OCI-LY3 (cell line): ENCODE data around the gene SRP9.

Experiments
- H2AFZ ChIP-seq: fragments of 200-600, 300-600 bp; shearing (Covaris generic); 2 replicates; pipeline ENCODE4 v1.6.0; 2014; ENCODE audit warnings: antibody characterized with exemption, low read depth, low read length
- H3K27ac ChIP-seq: fragments of 200-600, 300-600 bp; sonication (generic); 2 replicates; pipeline ENCODE4 v1.5.1; 2014; ENCODE audit warnings: mild to moderate bottlenecking, low read length, moderate library complexity, mixed read lengths
- H3K27me3 ChIP-seq: fragments of 200-600, 300-600 bp; sonication (generic); 2 replicates; pipeline ENCODE4 v1.6.1; 2014; ENCODE audit warnings: low read depth, low read length, mixed read lengths
- H3K36me3 ChIP-seq: fragments of 200-600, 300-600 bp; sonication (generic); replicated peaks from 2 replicates; pipeline ENCODE3; 2014; ENCODE audit warnings: low read depth, low read length, mixed read lengths
- H3K4me1 ChIP-seq: fragments of 300-600, 200-600 bp; sonication (generic); 2 replicates; pipeline ENCODE4 v1.6.1; 2014; ENCODE audit warnings: low read length, mixed read lengths
- H3K4me2 ChIP-seq: fragments of 200-600, 300-600 bp; sonication (generic); 2 replicates; pipeline ENCODE4 v1.6.1; 2014; ENCODE audit warnings: low read length, mixed read lengths
- H3K4me3 ChIP-seq: fragments of 300-600, 200-600 bp; sonication (generic); 2 replicates; pipeline ENCODE4 v1.5.1; 2014; ENCODE audit warnings: antibody characterized with exemption, mild to moderate bottlenecking, low read length, moderate library complexity
- H3K79me2 ChIP-seq: fragments of 300-600, 200-600 bp; shearing (Covaris generic); 2 replicates; pipeline ENCODE4 v1.6.1; 2014; ENCODE audit warnings: mild to moderate bottlenecking, low read length, mixed read lengths
- H3K9ac ChIP-seq: fragments of 300-600, 200-600 bp; shearing (Covaris generic); 2 replicates; pipeline ENCODE4 v1.6.0; 2014; ENCODE audit warnings: mild to moderate bottlenecking, low read length, moderate library complexity
- H3K9me3 ChIP-seq: fragments of 200-600, 300-600 bp; shearing (Covaris generic); 2 replicates; pipeline ENCODE4 v1.6.1; 2014; ENCODE audit warnings: low read length, mixed read lengths; ENCODE audit not compliant: insufficient read depth
- H4K20me1 ChIP-seq: fragments of 200-600, 300-600 bp; sonication (generic); 2 replicates; pipeline ENCODE4 v1.6.1; 2016; ENCODE audit warnings: low read length, mixed read lengths; ENCODE audit not compliant: insufficient read depth
- CTCF ChIP-seq: fragments of 200-600, 300-600 bp; sonication (generic); IDR thresholded peaks from 2 replicates; pipeline ENCODE4 v1.5.1; 2014; ENCODE audit warnings: antibody characterized with exemption, low read length, low read depth
- EZH2phosphoT487 ChIP-seq: fragments of 200-600 bp; shearing (Covaris generic); IDR thresholded peaks from 2 replicates; pipeline ENCODE4 v1.6.1; 2018; ENCODE audit warnings: antibody characterized with exemption, mixed run types, low read depth

The SRP9 gene

DNA sequence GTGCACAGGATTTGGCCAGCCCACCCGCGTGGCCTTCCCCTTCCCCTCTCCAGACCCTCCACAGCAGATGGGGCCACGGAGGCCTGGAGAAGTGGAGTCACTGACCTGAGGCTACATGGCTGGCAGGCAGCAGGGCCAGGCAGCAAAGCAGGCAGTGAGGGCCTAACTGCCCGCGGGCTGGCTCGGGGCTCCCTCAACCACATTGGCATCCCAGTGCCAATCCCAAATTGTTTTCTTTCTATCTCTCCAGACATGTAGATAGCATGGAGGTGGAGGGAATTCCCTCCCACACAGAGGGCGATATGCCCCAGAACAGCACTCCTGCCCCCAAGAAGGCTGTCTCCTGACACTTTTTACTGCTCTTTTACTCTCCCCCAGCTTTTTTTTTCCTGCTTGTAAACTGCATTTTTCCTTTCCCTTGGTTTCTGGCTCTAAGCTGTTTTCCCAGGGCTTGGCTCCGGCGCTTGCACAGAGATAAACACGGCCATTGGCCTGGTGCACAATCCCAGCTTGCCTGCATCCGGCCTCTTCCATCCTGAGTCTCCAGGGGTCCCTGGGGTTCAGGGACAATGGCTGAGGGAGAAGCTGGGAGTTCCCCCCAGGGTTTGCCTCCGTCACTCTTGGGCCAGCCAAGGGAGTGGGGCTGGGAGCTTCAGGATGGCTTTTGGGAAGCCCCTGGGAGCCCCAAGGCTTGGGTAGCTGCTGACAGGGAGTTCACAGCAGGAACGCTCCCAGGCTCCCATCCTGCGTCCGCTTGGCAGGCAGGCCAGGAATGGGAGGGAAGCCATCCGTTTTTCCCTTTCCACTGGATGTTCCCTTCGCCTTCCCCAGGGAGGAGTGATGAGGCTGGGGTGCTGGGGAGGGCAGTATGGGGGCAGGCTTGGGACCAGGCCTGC is 39.3 kb downstream of the SRP9 start:
- TF ChIP-seq EZH2phosphoT487, result no peak
- no peak for TF ChIP-seq CTCF
- no peaks in the 10 kb centered on the region for H3K27me3 ChIP-seq
- H3K36me3 ChIP-seq, result no peaks in the 10 kb centered on the region
- H3K9ac ChIP-seq, result no peak overlapping the region
- no peak overlapping the region for H3K4me3 ChIP-seq
- H4K20me1 ChIP-seq, result no peaks in the 10 kb centered on the region
- H3K4me1 ChIP-seq, result peaks cover 4% of the 10 kb centered on the region; the same call in 1 of the 2 replicates
- H3K27ac ChIP-seq, result no peak overlapping the region
- no peak overlapping the region for H3K4me2 ChIP-seq
- no peaks in the 10 kb centered on the region for H3K9me3 ChIP-seq
- H3K79me2 ChIP-seq, result no peaks in the 10 kb centered on the region
- no peak overlapping the region for H2AFZ ChIP-seq

DNA sequence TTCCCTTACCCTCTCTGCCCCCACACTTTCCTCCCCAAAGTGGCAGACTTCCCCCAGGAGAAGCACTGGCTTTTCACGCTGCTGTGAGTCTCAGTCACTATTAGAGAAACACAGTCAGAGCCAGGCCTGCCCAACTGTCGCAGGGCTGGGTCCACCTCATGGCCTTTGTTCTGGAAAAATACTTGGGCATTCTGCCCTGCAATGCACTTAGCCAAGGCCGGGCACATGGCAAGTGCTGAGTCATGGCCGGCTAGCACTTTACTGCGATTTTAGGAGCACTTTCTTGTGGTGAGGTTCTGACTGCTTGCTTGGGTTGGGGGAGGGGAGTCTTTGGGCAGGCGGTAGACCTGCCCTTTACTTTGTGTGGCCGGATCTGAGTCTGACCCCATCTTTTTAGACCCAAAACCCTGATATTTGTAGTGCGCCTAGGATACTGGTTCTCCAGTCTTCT is 40.0 kb downstream of the SRP9 start:
- Histone ChIP-seq H3K27me3 (no peaks in the 10 kb centered on the region), H2AFZ (no peak overlapping the region), H3K4me3 (no peak overlapping the region), H3K36me3 (no peaks in the 10 kb centered on the region), H3K4me1 (peaks cover 4% of the 10 kb centered on the region; the same call in 1 of the 2 replicates), H3K4me2 (no peak overlapping the region), H4K20me1 (no peaks in the 10 kb centered on the region), H3K79me2 (no peaks in the 10 kb centered on the region), H3K27ac (no peak overlapping the region), H3K9ac (no peak overlapping the region), H3K9me3 (no peaks in the 10 kb centered on the region)
- no peak for TF ChIP-seq EZH2phosphoT487
- TF ChIP-seq CTCF, result no peak

GRCh38 chr1:225818229-225818628 is 40.6 kb downstream of the SRP9 start:
- Histone ChIP-seq H3K27me3 (no peaks in the 10 kb centered on the region), H2AFZ (no peak overlapping the region), H3K36me3 (no peaks in the 10 kb centered on the region), H3K27ac (no peak overlapping the region), H3K79me2 (no peaks in the 10 kb centered on the region), H3K4me1 (peaks cover 4% of the 10 kb centered on the region; the same call in 1 of the 2 replicates), H3K9me3 (no peaks in the 10 kb centered on the region), H3K4me2 (no peak overlapping the region), H3K9ac (no peak overlapping the region), H4K20me1 (no peaks in the 10 kb centered on the region), H3K4me3 (no peak overlapping the region)
- TF ChIP-seq CTCF (no peak), EZH2phosphoT487 (no peak)

DNA sequence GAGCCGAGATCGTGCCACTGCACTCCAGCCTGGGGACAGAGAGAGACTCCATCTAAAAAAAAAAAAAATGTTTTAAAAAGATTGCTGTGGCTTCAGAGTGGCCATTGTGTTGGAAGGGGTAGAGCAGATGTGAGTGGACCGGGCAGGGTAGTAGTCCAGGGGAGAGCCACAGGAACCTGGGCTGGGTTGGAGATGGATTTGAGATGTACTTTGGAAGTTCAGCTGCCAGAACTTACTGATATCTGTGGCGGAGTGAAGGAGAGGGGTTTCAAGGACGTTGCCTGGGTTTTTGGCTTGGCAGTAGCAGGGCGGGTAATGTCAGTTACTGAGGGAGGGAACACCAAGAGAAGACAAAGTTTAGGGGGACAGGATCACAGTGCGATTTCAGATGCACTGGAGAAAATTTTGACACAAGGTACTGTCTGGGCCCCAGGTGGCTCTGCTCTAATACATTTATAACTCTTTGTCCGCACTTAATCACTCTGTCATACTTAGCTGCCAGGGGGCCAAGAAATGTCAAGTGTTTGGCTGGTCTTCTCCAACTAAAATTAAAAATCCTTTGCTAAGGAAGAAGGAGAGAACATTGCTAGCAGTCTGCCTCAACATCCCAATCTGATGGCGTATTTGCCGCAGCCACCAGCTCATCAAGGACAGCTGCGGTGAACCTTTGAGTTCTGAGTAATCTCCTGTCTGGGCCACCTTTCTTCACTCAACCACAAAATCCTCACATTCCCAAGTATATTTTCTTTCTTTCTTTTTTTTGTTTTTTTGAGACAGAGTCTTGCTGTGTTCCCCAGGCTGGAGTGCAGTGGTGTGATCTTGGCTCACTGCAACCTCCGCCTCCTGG is 41.9 kb downstream of the SRP9 start:
- Histone ChIP-seq H3K4me3 (no peak overlapping the region), H3K9ac (no peak overlapping the region), H3K79me2 (no peaks in the 10 kb centered on the region), H3K36me3 (no peaks in the 10 kb centered on the region), H2AFZ (no peak overlapping the region), H3K4me2 (no peak overlapping the region), H3K4me1 (peaks cover 4% of the 10 kb centered on the region; the same call in 1 of the 2 replicates), H3K27ac (no peak overlapping the region), H3K9me3 (no peaks in the 10 kb centered on the region), H4K20me1 (no peaks in the 10 kb centered on the region), H3K27me3 (no peaks in the 10 kb centered on the region)
- no peak for TF ChIP-seq CTCF
- TF ChIP-seq EZH2phosphoT487, result no peak
